B cell (primary cell): ENCODE results near the gene SETDB1. TPM values are rescaled to one million over a fixed set of nuclear protein-coding genes. Genes with fewer than 3 reads are reported as not detected.

Experiments used
- ATAC-seq: fragments of 200-7000 bp; cut with Tn5 transposase; one replicate; pipeline ENCODE4 v1.10.0; 2021; ENCODE audit warnings: low read depth, mild to moderate bottlenecking, moderate number of reproducible peaks, moderate library complexity
- CTCF ChIA-PET: fragments of 350-600 bp; sonication (Branson Sonifier 250); formaldehyde crosslinking; loops from one replicate; lab custom pipeline; 2021; ENCODE audit warnings: antibody characterized with exemption, inconsistent platforms; lab: Charles Lee
- POLR2A ChIA-PET: fragments of 350-600 bp; sonication (Branson Sonifier 250); formaldehyde crosslinking; loops from one replicate; lab custom pipeline; 2021; ENCODE audit warnings: antibody characterized with exemption; lab: Charles Lee
- DNase-seq: peaks from one replicate; pipeline ENCODE4 v3.0.0; 2013
- H2AFZ ChIP-seq: 2 replicates; pipeline ENCODE4 v1.6.1; 2012; ENCODE audit warnings: mild to moderate bottlenecking, low read depth, low read length; ENCODE audit not compliant: insufficient read depth, poor library complexity, severe bottlenecking
- H3K27ac ChIP-seq, 2 donors: 1 replicate in 1 of 2; 2 replicates in 1 of 2; pipeline ENCODE4 v1.5.1; 2012 to 2013; ENCODE audit warnings: low read length in 2 of 2, mild to moderate bottlenecking in 2 of 2, moderate library complexity in 1 of 2
- H3K27me3 ChIP-seq, 4 experiments: fragments of 200-600 bp in 1 of 4; sonication (generic) in 1 of 4; replicated peaks in 1 of 4; 1 replicate in 2 of 4; 2 replicates in 2 of 4; pipeline versions ENCODE4 v1.6.1 to v1.7.0; 2013 to 2016; ENCODE audit warnings: low read length in 3 of 4, mild to moderate bottlenecking in 2 of 4, mixed read lengths in 1 of 4, moderate library complexity in 1 of 4; ENCODE audit not compliant: insufficient read depth in 4 of 4, control insufficient read depth in 3 of 4; ENCODE audit errors: control extremely low read depth in 1 of 4
- H3K36me3 ChIP-seq, 2 experiments: replicated peaks in 1 of 2; 1 replicate in 1 of 2; 2 replicates in 1 of 2; pipeline versions ENCODE4 v1.6.1 to v1.7.1; 2013; ENCODE audit warnings: low read length in 1 of 2; ENCODE audit not compliant: insufficient read depth in 2 of 2, control insufficient read depth in 1 of 2; ENCODE audit errors: control extremely low read depth in 1 of 2, extremely low read depth in 1 of 2
- H3K4me1 ChIP-seq, 2 donors: fragments of 200-600 bp in 1 of 2; sonication (generic) in 1 of 2; 1 replicate in 1 of 2; 2 replicates in 1 of 2; pipeline versions ENCODE4 v1.5.1 to v1.6.1; 2013 to 2017; ENCODE audit warnings: low read length in 2 of 2; ENCODE audit not compliant: control insufficient read depth in 2 of 2, insufficient read depth in 2 of 2
- H3K4me2 ChIP-seq: replicated peaks from 2 replicates; pipeline ENCODE3; 2012; ENCODE audit warnings: mild to moderate bottlenecking, low read depth, low read length; ENCODE audit not compliant: poor library complexity, severe bottlenecking
- H3K4me3 ChIP-seq, 5 experiments: fragments of 200-600 bp in 1 of 5; sonication (generic) in 1 of 5; 1 replicate in 3 of 5; 2 replicates in 2 of 5; pipeline versions ENCODE4 v1.5.1 to v1.7.0; 2011 to 2016; ENCODE audit warnings: low read length in 4 of 5, mild to moderate bottlenecking in 4 of 5, low read depth in 2 of 5, control low read depth in 1 of 5, moderate library complexity in 1 of 5; ENCODE audit not compliant: insufficient read depth in 1 of 5; ENCODE audit errors: control extremely low read depth in 1 of 5, extremely low read depth in 1 of 5
- H3K79me2 ChIP-seq: fragments of 200-600 bp; sonication (generic); one replicate; pipeline ENCODE4 v1.6.0; 2016; ENCODE audit warnings: low read length; ENCODE audit not compliant: control insufficient read depth, insufficient read depth
- H3K9ac ChIP-seq: fragments of 200-600 bp; sonication (generic); 2 replicates; pipeline ENCODE4 v1.6.1; 2017; ENCODE audit warnings: mild to moderate bottlenecking, low read length, moderate library complexity
- H3K9me3 ChIP-seq, 3 donors: one replicate each; pipeline versions ENCODE4 v1.6.1 to v1.7.1; 2013; ENCODE audit warnings: low read length in 2 of 3; ENCODE audit not compliant: control insufficient read depth in 2 of 3, insufficient read depth in 1 of 3; ENCODE audit errors: control extremely low read depth in 1 of 3
- H4K20me1 ChIP-seq: 2 replicates; pipeline ENCODE4 v1.6.0; 2012; ENCODE audit warnings: mild to moderate bottlenecking, low read length; ENCODE audit not compliant: insufficient read depth, control insufficient read depth, poor library complexity, severe bottlenecking
- H3K27ac Mint-ChIP-seq: one replicate; pipeline ENCODE4 v1.8.0; 2021; ENCODE audit warnings: mixed read lengths
- H3K27me3 Mint-ChIP-seq: one replicate; pipeline ENCODE4 v1.8.0; 2021; ENCODE audit warnings: mixed read lengths
- H3K4me1 Mint-ChIP-seq: one replicate; pipeline ENCODE4 v1.8.0; 2021; ENCODE audit warnings: mixed read lengths
- H3K4me3 Mint-ChIP-seq: one replicate; pipeline ENCODE4 v1.8.0; 2021; ENCODE audit warnings: mixed read lengths
- H3K9me3 Mint-ChIP-seq: one replicate; pipeline ENCODE4 v1.8.0; 2022; ENCODE audit warnings: mixed read lengths; ENCODE audit not compliant: insufficient read depth
- CTCF ChIP-seq: fragments of 200-600 bp; IDR thresholded peaks from one replicate; pipeline ENCODE4 v1.8.0; 2022; ENCODE audit warnings: antibody characterized with exemption, mild to moderate bottlenecking
- EZH2 ChIP-seq: IDR thresholded peaks from 2 replicates; pipeline ENCODE4 v1.6.1; 2012; ENCODE audit warnings: borderline replicate concordance, low read depth, mild to moderate bottlenecking, moderate library complexity, low read length; ENCODE audit not compliant: insufficient read depth, poor library complexity, severe bottlenecking
- WGBS: methylation state at CpG from one replicate; pipeline ENCODE4 v1.1.5; 2013; ENCODE audit warnings: missing lambda C conversion rate; ENCODE audit not compliant: insufficient coverage; 5-methylcytosine and 5-hydroxymethylcytosine counted together
- intact Hi-C: fragments of 100-400 bp; cut with micrococcal nuclease; formaldehyde crosslinking; loops from one replicate; pipeline ENCODE4 v1.10.0; 2022
- polyA plus RNA-seq: library from polyadenylated mRNA; depleted of rRNA; stranded (reverse); fragments of >200 nt; gene quantifications from 2 replicates; pipeline ENCODE4 v1.2.3, GENCODE V29; 2012
- total RNA-seq, 2 donors: library from RNA; stranded (reverse); fragments of 120-200 nt in 1 of 2; gene quantifications; 1 replicate in 1 of 2; 2 replicates in 1 of 2; pipeline versions ENCODE4 v1.2.3 to v1.2.4, GENCODE V29; 2013 to 2022

Gene SETDB1
- total and polyA plus RNA-seq, 2 donors (not counting 1 experiment from before 2014, with no cell fraction given) = 57.4 to 115 TPM

GRCh38 chr1:150981177-150981804 is 55.1 kb downstream of the SETDB1 start:
- no peak overlapping the region for H3K27ac Mint-ChIP-seq
- TF ChIP-seq CTCF (no peak), EZH2 (no peak)
- Histone ChIP-seq H3K27ac (no peak overlapping the region), H4K20me1 (no peaks in the 10 kb centered on the region), H3K4me1 (peaks cover 20 to 26% of the 10 kb centered on the region in 2 donors), H3K4me3 (no peak overlapping the region), H3K9ac (no peak overlapping the region), H3K9me3 (no peaks in the 10 kb centered on the region), H3K27me3 (no peaks in the 10 kb centered on the region), H3K36me3 (no peaks in the 10 kb centered on the region), H3K79me2 (no peaks in the 10 kb centered on the region), H2AFZ (no peak overlapping the region), H3K4me2 (no peak overlapping the region)
- CTCF ChIA-PET = interaction anchor here (0.6 to 5.7 kb wide), 8 partner anchors 12 to 316 kb away, joined by 3 to 35 read pairs (median 10); partner anchors contain the start of gene MINDY1
- DNase-seq (no peak), ATAC-seq (no peak)
- WGBS = 84% methylated on average over 6 of the region's 6 CpGs
- H3K9me3 Mint-ChIP-seq = no peaks in the 10 kb centered on the region
- no peak overlapping the region for H3K4me3 Mint-ChIP-seq
- H3K4me1 Mint-ChIP-seq = peaks cover 26% of the 10 kb centered on the region
- no peaks in the 10 kb centered on the region for H3K27me3 Mint-ChIP-seq
- POLR2A ChIA-PET = interaction anchor here (0.6 kb wide), 1 partner anchor 378 kb away, joined by 3 read pairs; no protein-coding TSS in a partner anchor
- intact Hi-C loops = no loop called here
